ENCODE measurements around the gene RBM44.
A peak's percentile ranks its signal among the peaks of the same experiment; 100 is the strongest.
"Not testable (repeated sequence)": the region's sequence is repeated elsewhere in the genome, so short reads cannot be mapped to it uniquely, and the experiment has no call there.

Gene RBM44

GRCh38 chr2:237858294-237859081, 59.9 kb downstream of the RBM44 start:
- peak; percentile 73 for DNase-seq (ENCODE audit: low spot score)

- no peak for DNase-seq (ENCODE audit: low spot score)
Observed at GRCh38 chr2:237859082-237859433, 60.5 kb downstream of the RBM44 start.

GRCh38 chr2:237859533-237860272, 61.1 kb downstream of the RBM44 start, which contains the start of gene RAMP1:
Gene RAMP1, plus strand, starts transcription at chr2:237859623. Its CDS starts 53 bp downstream, at chr2:237859676.
- DNase-seq (ENCODE audit: low spot score), result no peak

DNA sequence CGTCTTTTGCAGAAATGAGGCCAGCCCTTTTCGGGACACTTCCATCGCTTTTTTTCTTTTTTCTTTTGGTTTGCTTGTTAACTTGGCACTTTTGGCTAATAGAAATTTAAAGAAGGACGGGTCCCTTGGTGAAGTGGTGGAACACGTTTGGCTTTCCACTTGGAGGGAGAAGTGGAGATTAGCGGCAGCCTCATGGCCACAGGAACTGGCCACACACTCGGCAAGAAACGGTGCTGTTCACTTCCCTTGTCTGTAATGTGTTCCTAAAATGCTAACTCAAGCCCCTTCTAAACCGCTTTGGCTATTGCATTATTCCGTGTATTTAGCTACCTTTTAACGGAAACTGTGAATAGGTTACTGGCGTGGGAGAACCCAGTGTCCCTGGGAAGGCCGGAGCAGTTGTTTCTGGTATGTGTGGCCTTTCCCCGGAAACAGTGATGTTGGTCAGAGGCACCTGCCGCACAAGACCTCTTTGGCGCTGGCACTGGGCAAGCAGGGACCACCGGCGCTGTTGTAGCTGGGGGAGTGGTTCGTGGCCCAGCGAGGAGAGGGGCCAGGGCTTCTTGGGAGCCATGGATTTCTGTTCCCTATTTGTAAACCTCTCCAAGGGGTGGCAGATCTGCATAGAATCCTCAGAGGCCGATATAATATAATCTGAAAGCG, 61.8 kb downstream of the RBM44 start:
- no peak for DNase-seq (ENCODE audit: low spot score)

DNA sequence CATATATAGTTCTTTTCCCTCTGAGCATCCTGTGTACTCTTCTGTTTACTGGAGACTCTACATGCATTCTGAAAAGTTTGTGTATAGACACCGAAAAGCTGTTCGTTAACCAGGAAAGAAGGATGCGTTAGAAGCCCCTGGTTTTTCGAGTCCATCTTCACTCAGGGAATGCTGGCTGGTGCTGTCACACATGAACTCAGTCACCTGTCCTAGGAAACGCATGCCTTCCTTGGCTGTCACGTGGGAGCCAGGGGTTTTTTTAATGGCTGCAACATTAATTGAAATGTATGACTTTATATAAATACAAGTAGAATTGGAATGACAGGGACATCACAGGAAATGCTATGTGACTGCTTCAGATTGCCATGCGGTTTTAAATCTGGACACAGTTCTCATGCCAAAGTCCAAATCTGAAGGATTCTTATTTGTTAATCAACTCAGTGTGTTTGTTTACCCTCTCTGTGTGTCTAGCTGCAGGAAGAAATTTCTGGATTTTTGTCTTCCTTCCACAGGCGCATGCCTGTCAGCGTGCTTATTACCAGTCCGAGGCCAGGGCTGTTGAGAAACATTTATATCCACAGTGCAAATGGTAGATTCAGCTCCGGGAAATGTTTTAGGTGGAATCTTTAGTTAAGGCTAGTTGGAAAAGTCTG, 63.4 kb downstream of the RBM44 start:
- no peak for DNase-seq (ENCODE audit: low spot score)

DNA sequence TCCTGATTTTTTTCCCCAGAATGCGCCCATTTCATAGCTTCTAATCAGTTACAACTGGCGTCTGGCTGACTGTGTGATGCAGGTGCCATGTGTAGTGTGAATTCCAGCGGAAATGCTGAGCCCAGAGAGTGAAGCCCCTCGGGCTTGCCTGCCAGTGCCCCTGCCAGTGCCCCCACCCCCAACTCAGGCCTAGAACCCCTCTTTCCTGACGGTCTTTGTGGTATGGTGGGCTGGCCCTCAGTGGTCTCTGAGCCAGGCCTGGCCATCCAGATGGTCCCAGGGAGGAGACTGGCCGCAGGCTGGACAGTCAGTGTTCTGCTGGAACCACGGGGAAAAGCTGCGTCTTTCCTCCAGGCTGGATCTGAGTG, 63.9 kb downstream of the RBM44 start:
- no peak for DNase-seq (ENCODE audit: low spot score)

GRCh38 chr2:237863102-237863511, 64.5 kb downstream of the RBM44 start:
- no peak for DNase-seq (ENCODE audit: low spot score)

- no peak for DNase-seq (ENCODE audit: low spot score)
Observed at GRCh38 chr2:237863689-237864443, 65.3 kb downstream of the RBM44 start.

DNA sequence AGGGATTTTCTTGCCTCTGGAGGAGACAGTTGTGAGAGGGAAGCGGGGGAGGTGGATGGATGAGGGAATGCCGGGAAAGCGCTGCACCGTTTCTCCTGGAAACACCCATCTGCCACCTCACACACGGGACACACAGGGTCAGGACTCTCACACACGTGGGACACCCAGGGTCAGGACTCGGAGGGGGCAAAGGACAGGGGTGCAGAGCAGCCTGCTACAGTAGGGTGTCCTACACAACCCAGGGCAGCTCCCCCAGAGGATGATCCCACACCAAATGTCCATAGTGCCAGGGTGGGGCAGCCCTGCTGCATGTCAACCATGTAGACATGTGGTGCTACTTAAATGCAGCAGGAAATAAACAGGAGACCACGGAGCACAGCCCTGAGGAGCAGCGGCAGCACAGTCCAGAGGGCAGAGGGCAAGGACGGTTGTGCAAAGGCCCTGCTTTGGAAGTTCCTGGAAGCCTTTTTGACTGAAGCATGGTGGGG, 65.9 kb downstream of the RBM44 start:
- DNase-seq (ENCODE audit: low spot score), result no peak

DNA sequence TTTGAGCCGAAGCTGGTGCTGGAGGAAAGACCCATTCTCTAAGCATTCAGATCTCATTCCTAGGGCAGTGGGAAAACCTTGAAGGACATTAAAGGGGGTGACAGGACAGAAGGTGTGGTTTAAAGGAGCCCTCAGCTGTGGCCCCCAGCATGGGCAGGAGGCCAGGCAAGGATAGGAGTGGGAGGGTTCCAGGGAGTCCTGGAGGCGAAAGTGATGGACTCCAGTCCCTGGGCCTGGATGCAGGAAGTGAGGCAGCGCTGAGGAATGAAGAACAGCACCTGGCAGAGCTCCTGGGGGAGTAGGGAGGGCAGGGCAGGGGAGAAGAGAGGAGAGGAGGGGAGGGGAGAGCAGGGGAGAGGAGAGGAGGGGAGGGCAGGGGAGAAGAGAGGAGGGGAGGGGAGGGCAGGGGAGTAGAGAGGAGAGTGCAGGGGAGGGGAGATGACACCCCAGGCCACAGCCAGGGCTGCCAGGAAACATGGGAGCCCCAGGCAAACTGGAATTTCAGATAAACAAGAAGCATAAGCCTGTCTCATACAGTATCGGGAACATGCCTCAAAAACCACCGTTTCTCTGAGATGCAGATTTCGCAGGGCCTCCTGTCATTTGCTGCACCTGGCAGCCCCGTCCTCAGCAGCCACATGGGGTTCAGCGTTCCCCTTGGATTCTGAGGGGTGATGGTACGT, 66.5 kb downstream of the RBM44 start:
- peak; percentile 43 for DNase-seq (ENCODE audit: low spot score)

- no peak for DNase-seq (ENCODE audit: low spot score)
Observed at GRCh38 chr2:237865623-237866041, 67.1 kb downstream of the RBM44 start.

GRCh38 chr2:237866101-237866621, 67.6 kb downstream of the RBM44 start:
- no peak for DNase-seq (ENCODE audit: low spot score)

GRCh38 chr2:237867465-237867864, 68.9 kb downstream of the RBM44 start:
- no peak for DNase-seq (ENCODE audit: low spot score)

DNA sequence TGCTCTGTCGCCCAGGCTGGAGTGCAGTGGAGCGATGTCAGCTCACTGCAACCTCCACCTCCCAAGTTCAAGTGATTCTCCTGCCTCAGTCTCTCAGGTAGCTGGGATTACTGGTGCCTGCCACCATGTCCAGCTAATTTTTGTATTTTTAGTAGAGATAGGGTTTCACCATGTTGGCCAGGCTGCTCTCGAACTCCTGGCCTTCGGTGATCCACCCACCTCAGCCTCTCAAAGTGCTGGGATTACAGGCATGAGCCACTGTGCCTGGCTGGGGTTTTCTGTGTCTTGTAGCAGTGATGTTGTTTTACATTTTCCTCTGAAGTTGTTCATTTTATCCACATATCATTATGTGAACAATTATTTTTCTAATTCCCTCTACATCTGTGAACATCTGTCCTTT, 69.5 kb downstream of the RBM44 start:
- DNase-seq (ENCODE audit: low spot score), result not testable (repeated sequence)

DNA sequence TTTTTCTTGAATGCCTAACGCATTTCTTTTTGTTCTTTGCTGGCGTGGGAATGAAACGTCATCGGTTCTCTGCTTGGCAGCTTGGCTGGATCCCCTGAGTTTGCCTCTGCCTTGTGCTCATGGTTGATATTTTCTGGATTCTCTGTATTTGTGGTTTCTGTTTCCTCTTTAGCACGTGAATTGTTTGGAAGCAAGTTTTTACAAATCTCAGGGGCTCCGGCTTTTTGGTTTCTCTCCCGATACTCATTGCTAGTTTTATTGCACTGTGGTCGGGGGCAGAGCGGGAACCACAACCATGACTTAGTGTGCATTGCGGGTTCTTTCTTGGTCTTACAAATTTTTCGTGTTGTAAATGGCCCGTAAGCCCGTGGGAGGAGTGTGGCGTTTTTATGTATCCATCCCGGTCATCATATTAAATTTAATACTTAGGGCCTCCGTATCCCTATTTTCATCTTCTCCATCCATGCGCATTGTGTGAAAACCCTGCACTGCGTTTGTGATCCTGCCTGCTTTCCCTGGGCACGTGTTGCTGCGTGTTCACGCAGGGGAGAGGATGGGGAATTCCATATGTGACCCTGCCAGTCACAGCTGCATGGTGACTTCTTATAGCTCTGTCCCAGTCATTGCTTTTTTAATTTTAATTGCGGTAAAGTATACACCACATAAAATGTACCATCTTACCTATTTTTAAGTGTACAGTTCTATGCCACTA, 70.2 kb downstream of the RBM44 start:
- no peak for DNase-seq (ENCODE audit: low spot score)

DNA sequence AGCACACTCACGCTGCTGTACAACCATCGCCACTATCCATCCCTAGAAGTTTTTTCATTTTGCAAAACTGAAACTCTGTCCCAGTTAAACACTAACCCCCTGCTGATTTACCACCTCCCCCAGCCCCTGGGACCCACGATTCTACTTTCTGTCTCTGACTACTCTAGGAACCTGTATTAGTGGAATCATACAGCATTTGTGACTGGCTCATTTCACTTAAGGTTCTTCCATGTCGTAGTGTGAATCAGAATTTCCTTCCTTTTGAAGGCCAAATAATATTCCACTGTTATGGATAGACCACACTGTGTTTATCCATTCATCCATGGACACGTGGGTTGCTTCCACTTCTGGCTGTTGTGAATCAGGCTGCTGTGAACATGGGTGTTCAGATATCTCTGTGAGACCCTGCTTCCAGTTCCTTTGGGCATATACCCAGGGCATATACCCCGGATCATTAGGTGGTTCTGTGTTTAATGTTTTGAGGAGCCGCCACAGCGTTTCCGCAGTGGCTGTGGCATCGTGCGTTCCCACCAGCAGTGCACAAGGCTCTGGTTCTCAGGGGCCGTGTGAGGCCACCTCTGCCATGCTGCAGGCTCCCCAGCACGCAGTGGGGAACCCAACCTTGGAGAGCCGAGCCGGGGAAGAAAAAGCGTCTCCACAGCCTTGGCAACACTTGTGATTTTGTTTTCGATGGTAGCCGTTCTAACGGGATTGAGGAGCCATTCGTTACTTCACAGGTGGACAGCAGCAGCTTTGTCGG, 70.9 kb downstream of the RBM44 start:
- DNase-seq (ENCODE audit: low spot score), result no peak

GRCh38 chr2:237870126-237870525, 71.5 kb downstream of the RBM44 start:
- DNase-seq (ENCODE audit: low spot score), result no peak

DNA sequence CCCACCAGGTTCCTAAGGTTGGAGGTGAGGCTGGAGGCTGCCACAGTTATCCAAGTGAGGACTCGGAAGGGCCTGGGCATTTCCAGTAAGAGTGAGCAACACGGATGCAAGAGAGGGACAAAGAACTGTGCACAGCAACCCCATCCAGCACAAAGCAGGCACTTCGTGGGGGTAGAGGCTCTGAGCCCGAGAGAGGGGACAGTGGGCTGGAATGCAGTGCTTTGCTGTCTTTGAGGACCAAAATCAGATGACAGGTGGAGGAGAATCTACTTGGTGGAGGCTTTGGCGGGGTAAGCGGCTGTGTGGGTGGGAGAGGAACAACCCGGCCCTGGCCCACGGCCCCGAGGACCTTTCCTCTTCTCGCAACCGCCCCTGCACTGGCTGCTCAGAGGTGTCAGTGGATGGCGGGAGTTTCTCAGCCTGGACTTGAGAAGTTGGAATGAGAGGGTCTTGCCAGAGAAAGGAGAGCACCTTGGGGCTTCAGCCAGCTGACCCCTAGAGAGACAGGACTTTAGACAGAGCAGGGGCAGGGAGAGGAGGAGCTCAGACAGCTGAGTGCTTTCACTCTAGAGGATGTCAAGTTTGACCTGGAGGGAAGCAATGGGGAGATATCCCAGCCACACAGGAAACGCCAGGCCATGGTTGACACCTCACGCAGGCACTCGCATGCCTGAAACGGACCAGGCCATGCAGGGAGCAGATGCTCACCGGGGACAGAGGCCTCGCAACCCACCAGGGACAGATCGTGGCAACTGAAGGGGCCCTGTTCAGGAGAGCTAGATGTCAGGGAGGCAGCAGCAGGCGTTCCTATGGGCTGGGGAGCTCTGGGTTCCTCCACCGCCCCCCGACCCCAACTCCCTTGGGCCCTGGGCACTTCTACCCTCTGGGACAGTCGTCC, 72.4 kb downstream of the RBM44 start:
- DNase-seq (ENCODE audit: low spot score), result no peak
